LNCaP clone FGC (cell line): ENCODE data around the gene NBL1.

Experiments used
- DNase-seq: peaks from one replicate; pipeline ENCODE4 v3.0.0-alpha.2; 2011; ENCODE audit warnings: low read depth
- H3K4me3 ChIP-seq: 2 replicates; pipeline ENCODE4 v1.5.1; 2011; ENCODE audit warnings: mild to moderate bottlenecking, low read depth, low read length, control low read depth
- CTCF ChIP-seq: IDR thresholded peaks from 2 replicates; pipeline ENCODE4 v1.5.1; 2012; ENCODE audit warnings: mild to moderate bottlenecking; ENCODE audit not compliant: control insufficient read depth, insufficient read depth; ENCODE audit errors: extremely low read depth

The NBL1 gene

GRCh38 chr1:19643602-19644394, at the start of gene NBL1:
Gene NBL1 (plus strand): TSS chr1:19644311. CDS start chr1:19655031, 10,720 bp downstream.
- TF ChIP-seq CTCF, result no peak
- DNase-seq, result no peak
- H3K4me3 ChIP-seq, result no peak within 1 kb of the TSS

GRCh38 chr1:19596065-19596713, 47.9 kb upstream of the NBL1 start:
- no peak for DNase-seq
- no peak for TF ChIP-seq CTCF
- H3K4me3 ChIP-seq, result peak overlapping the region; percentile 70

- TF ChIP-seq CTCF, result no peak
- peak; percentile 67 for DNase-seq
- peak overlapping the region; percentile 70 for H3K4me3 ChIP-seq
Observed at GRCh38 chr1:19596714-19597495, 47.2 kb upstream of the NBL1 start.

- no peak for DNase-seq
- TF ChIP-seq CTCF, result no peak
- H3K4me3 ChIP-seq, result peak overlapping the region; percentile 70
Observed at GRCh38 chr1:19597496-19598309, 46.4 kb upstream of the NBL1 start.

- H3K4me3 ChIP-seq, result no peak overlapping the region
- TF ChIP-seq CTCF, result no peak
- peak; percentile 67 for DNase-seq
Observed at GRCh38 chr1:19599810-19600209, 44.3 kb upstream of the NBL1 start.

- no peak for DNase-seq
- TF ChIP-seq CTCF, result no peak
- no peak overlapping the region for H3K4me3 ChIP-seq
Observed at GRCh38 chr1:19602486-19602885, 41.6 kb upstream of the NBL1 start.
